A549 (cell line): ENCODE data around the gene OPA1. TPM values are rescaled to one million over a fixed set of nuclear protein-coding genes. Genes with fewer than 3 reads are reported as not detected.

Experiments
- ATAC-seq, 2 experiments: fragments of 200-7000 bp in 1 of 2; fragments of >200 bp in 1 of 2; cut with Nextera tagmentation in 1 of 2; cut with Tn5 transposase in 1 of 2; 3 replicates each; pipeline versions ENCODE4 v1.8.0 to v1.9.1; 2018 to 2020; ENCODE audit warnings: mild to moderate bottlenecking in 1 of 2, moderate library complexity in 1 of 2
- CTCF ChIA-PET: fragments of 300-600 bp; sonication (Branson Sonifier 250); formaldehyde crosslinking; extraction: SDS; loops from one replicate; lab custom pipeline; 2021; ENCODE audit warnings: antibody characterized with exemption, inconsistent platforms; lab: Yijun Ruan, JAX
- POLR2A ChIA-PET: fragments of 350-600 bp; formaldehyde crosslinking; extraction: SDS; loops from one replicate; lab custom pipeline; 2021; ENCODE audit warnings: antibody characterized with exemption, inconsistent platforms; lab: Yijun Ruan, JAX
- DNase-seq, 2 experiments: peaks; one replicate each; pipeline versions ENCODE4 v3.0.0 to v3.0.0-alpha.2; 2011 to 2016; ENCODE audit warnings: low read depth in 1 of 2, low spot score in 1 of 2
- FAIRE-seq: peaks from 2 replicates; lab custom pipeline; 2011; peaks lifted over from hg19 to GRCh38; lab: Jason Lieb, UNC
- H3K27ac ChIP-seq, 2 experiments: fragments of >200 bp; sonication (Bioruptor Twin); formaldehyde crosslinking; 3 replicates each; pipeline ENCODE4 v1.5.1; 2016 to 2017
- H3K4me1 ChIP-seq: fragments of >200 bp; sonication (Bioruptor Twin); formaldehyde crosslinking; 3 replicates; pipeline ENCODE4 v1.6.1; 2016
- H3K4me2 ChIP-seq: fragments of >200 bp; sonication (Bioruptor Twin); formaldehyde crosslinking; 3 replicates; pipeline ENCODE4 v1.6.1; 2016
- H3K4me3 ChIP-seq: fragments of >200 bp; sonication (Bioruptor Twin); formaldehyde crosslinking; 3 replicates; pipeline ENCODE4 v1.5.1; 2016
- H3K9me3 ChIP-seq: fragments of >200 bp; sonication (Bioruptor Twin); formaldehyde crosslinking; 3 replicates; pipeline ENCODE4 v1.6.1; 2016
- CEBPB ChIP-seq, 2 experiments: fragments of >200 bp in 1 of 2; sonication (Bioruptor Twin) in 1 of 2; formaldehyde crosslinking in 1 of 2; IDR thresholded peaks; 2 replicates each; pipeline ENCODE4 v1.6.1; 2012 to 2016
- EHF ChIP-seq: fragments of 250-450 bp; sonication (Bioruptor Pico); IDR thresholded peaks from 2 replicates; pipeline ENCODE4 v1.5.0; 2020; ENCODE audit warnings: mild to moderate bottlenecking
- EHMT2 ChIP-seq: fragments of 200-600 bp; sonication (generic); IDR thresholded peaks from 2 replicates; pipeline ENCODE4 v1.6.1; 2016; ENCODE audit warnings: antibody characterized with exemption, low read depth, mild to moderate bottlenecking, moderate library complexity
- FOSB ChIP-seq: fragments of 250-450 bp; sonication (Bioruptor Pico); IDR thresholded peaks from 2 replicates; pipeline ENCODE4 v1.5.0; 2020; ENCODE audit warnings: mild to moderate bottlenecking, moderate library complexity
- HOXA7 ChIP-seq: fragments of 250-450 bp; sonication (Bioruptor Pico); IDR thresholded peaks from 2 replicates; pipeline ENCODE4 v1.5.0; 2020; ENCODE audit warnings: mild to moderate bottlenecking, moderate library complexity
- HOXB13 ChIP-seq: fragments of 250-450 bp; sonication (Bioruptor Pico); IDR thresholded peaks from 2 replicates; pipeline ENCODE4 v1.5.0; 2020; ENCODE audit warnings: low read depth, mild to moderate bottlenecking, moderate library complexity
- HOXB5 ChIP-seq: fragments of 250-450 bp; sonication (Bioruptor Pico); IDR thresholded peaks from 2 replicates; pipeline ENCODE4 v1.5.0; 2020; ENCODE audit warnings: mild to moderate bottlenecking, moderate library complexity
- JUN ChIP-seq, 2 experiments: fragments of >200 bp; sonication (Bioruptor Twin); formaldehyde crosslinking; IDR thresholded peaks; 2 replicates in 1 of 2; 3 replicates in 1 of 2; pipeline ENCODE4 v1.6.1; 2016 to 2017
- MYC ChIP-seq: IDR thresholded peaks from 2 replicates; pipeline ENCODE4 v1.6.1; 2012; ENCODE audit warnings: mild to moderate bottlenecking, inconsistent platforms, low read length, improper control_type of control experiment, borderline replicate concordance
- POLR2A ChIP-seq: IDR thresholded peaks from 2 replicates; pipeline ENCODE4 v1.6.1; 2012; ENCODE audit warnings: mild to moderate bottlenecking, low read length
- RFX5 ChIP-seq: fragments of 450-650 bp; IDR thresholded peaks from 2 replicates; pipeline ENCODE4 v1.7.1; 2014; ENCODE audit warnings: antibody characterized with exemption, mild to moderate bottlenecking, moderate library complexity
- TFCP2L1 ChIP-seq: fragments of 250-450 bp; sonication (Bioruptor Pico); IDR thresholded peaks from 2 replicates; pipeline ENCODE4 v1.5.0; 2021; ENCODE audit warnings: mild to moderate bottlenecking
- TP53 ChIP-seq: fragments of 250-450 bp; sonication (Bioruptor Pico); IDR thresholded peaks from 2 replicates; pipeline ENCODE4 v1.5.0; 2021; ENCODE audit warnings: mild to moderate bottlenecking, moderate library complexity
- ZC3H11A ChIP-seq: fragments of 450-650 bp; IDR thresholded peaks from 2 replicates; pipeline ENCODE4 v1.6.1; 2014; ENCODE audit warnings: antibody characterized with exemption, mild to moderate bottlenecking
- ZNF302 ChIP-seq: fragments of 250-450 bp; sonication (Bioruptor Pico); IDR thresholded peaks from 2 replicates; pipeline ENCODE4 v1.9.0; 2021; ENCODE audit warnings: inconsistent platforms, mild to moderate bottlenecking, moderate library complexity
- WGBS: methylation state at CpG from one replicate; pipeline ENCODE4 v1.1.6; 2017; ENCODE audit errors: missing lambda C conversion rate; 5-methylcytosine and 5-hydroxymethylcytosine counted together
- polyA plus RNA-seq, 4 experiments: library from polyadenylated mRNA; depleted of rRNA in 3 of 4; stranded (reverse); fragments of >200 nt; fragmentation: RNase III in 1 of 4; extraction: RNeasy Plus Mini Kit Qiagen cat#74134 plus additional on column Dnase treatment in 1 of 4; gene quantifications; 2 replicates in 3 of 4; 3 replicates in 1 of 4; pipeline ENCODE4 v1.2.3, GENCODE V29; 2011 to 2017
- TF ChIP-seq, protein P1 (sequence below): IDR thresholded peaks from 2 replicates; pipeline ENCODE4 v1.6.1; 2012
- TF ChIP-seq, protein P2 (sequence below): fragments of 200-600 bp; sonication (generic); IDR thresholded peaks from 2 replicates; pipeline ENCODE4 v1.6.1; 2016; ENCODE audit warnings: antibody characterized with exemption, mild to moderate bottlenecking, moderate library complexity
- TF ChIP-seq, protein P3 (sequence below): fragments of >200 bp; sonication (Bioruptor Twin); formaldehyde crosslinking; IDR thresholded peaks from 3 replicates; pipeline ENCODE4 v1.6.1; 2016

The OPA1 gene
- polyA plus RNA-seq, 2 of the 4 experiments (the other 2 are of a cell fraction), result 31.7 to 54.4 TPM

DNA sequence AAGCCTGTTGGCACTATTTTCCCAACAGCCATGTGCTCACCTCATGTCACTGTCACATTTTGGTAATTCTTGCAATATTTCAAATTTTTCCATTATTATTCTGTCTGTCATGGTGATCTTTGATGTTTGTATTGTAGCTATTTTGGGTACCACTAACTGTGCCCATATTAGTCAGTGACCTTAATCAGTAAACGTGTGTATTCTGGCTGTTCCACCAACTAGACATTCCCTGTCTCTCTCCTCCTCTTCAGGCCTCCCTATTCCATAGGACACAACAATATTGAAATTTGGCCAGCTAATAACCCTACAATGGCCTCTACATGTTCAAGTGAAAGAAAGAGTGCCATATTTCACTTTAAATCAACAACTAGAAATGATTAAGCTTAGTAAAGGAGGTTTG lies 88.6 kb downstream of the OPA1 start:
- FAIRE-seq (no peak), DNase-seq (no peak), ATAC-seq (no peak)
- no peak overlapping the region for H3K4me2 ChIP-seq
- H3K4me3 ChIP-seq, result no peak overlapping the region
- no peak overlapping the region for H3K27ac ChIP-seq
- ChIA-PET CTCF (no interaction called here), POLR2A (no interaction called here)
- H3K9me3 ChIP-seq, result no peaks in the 10 kb centered on the region
- 85% methylated on average over 1 of the region's 1 CpG for WGBS
- TF ChIP-seq HOXB13, result no peak
- no peak for TF ChIP-seq EHF (CRISPR knock-in tag)
- TF ChIP-seq, protein P1, sequence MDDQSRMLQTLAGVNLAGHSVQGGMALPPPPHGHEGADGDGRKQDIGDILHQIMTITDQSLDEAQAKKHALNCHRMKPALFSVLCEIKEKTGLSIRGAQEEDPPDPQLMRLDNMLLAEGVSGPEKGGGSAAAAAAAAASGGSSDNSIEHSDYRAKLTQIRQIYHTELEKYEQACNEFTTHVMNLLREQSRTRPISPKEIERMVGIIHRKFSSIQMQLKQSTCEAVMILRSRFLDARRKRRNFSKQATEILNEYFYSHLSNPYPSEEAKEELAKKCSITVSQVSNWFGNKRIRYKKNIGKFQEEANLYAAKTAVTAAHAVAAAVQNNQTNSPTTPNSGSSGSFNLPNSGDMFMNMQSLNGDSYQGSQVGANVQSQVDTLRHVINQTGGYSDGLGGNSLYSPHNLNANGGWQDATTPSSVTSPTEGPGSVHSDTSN, result no peak
- no peak for TF ChIP-seq ZNF302 (CRISPR knock-in tag)
- no peak for TF ChIP-seq ZC3H11A
- TF ChIP-seq TP53 (CRISPR knock-in tag), result no peak
- TF ChIP-seq HOXA7 (CRISPR knock-in tag), result no peak
- no peak for TF ChIP-seq EHMT2
- TF ChIP-seq RFX5, result no peak
- H3K4me1 ChIP-seq, result peaks cover 6% of the 10 kb centered on the region; the same call in 2 of the 3 replicates

- ChIA-PET POLR2A (no interaction called here), CTCF (interaction anchor here (0.7 to 1.1 kb wide), 2 partner anchors 629 to 787 kb away, joined by 3 read pairs; no protein-coding TSS in a partner anchor)
- no peaks in the 10 kb centered on the region for H3K9me3 ChIP-seq
- TF ChIP-seq CEBPB (IDR thresholded peaks at IDR 0.05) (no peak), FOSB (CRISPR knock-in tag) (no peak), HOXB5 (CRISPR knock-in tag) (no peak)
- TF ChIP-seq, protein P1, result no peak
- TF ChIP-seq, protein P2, sequence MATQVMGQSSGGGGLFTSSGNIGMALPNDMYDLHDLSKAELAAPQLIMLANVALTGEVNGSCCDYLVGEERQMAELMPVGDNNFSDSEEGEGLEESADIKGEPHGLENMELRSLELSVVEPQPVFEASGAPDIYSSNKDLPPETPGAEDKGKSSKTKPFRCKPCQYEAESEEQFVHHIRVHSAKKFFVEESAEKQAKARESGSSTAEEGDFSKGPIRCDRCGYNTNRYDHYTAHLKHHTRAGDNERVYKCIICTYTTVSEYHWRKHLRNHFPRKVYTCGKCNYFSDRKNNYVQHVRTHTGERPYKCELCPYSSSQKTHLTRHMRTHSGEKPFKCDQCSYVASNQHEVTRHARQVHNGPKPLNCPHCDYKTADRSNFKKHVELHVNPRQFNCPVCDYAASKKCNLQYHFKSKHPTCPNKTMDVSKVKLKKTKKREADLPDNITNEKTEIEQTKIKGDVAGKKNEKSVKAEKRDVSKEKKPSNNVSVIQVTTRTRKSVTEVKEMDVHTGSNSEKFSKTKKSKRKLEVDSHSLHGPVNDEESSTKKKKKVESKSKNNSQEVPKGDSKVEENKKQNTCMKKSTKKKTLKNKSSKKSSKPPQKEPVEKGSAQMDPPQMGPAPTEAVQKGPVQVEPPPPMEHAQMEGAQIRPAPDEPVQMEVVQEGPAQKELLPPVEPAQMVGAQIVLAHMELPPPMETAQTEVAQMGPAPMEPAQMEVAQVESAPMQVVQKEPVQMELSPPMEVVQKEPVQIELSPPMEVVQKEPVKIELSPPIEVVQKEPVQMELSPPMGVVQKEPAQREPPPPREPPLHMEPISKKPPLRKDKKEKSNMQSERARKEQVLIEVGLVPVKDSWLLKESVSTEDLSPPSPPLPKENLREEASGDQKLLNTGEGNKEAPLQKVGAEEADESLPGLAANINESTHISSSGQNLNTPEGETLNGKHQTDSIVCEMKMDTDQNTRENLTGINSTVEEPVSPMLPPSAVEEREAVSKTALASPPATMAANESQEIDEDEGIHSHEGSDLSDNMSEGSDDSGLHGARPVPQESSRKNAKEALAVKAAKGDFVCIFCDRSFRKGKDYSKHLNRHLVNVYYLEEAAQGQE, result no peak
- H3K4me1 ChIP-seq, result peaks cover 13% of the 10 kb centered on the region
- ATAC-seq (no peak), DNase-seq (no peak), FAIRE-seq (no peak)
- WGBS, result 45% methylated on average over 4 of the region's 4 CpGs
- H3K4me2 ChIP-seq, result peak overlapping the region; percentile 33; the same call in 2 of the 3 replicates
- no peak overlapping the region for H3K27ac ChIP-seq
- no peak overlapping the region for H3K4me3 ChIP-seq
Measured at GRCh38 chr3:193686665-193687483, 93.9 kb downstream of the OPA1 start.

DNA sequence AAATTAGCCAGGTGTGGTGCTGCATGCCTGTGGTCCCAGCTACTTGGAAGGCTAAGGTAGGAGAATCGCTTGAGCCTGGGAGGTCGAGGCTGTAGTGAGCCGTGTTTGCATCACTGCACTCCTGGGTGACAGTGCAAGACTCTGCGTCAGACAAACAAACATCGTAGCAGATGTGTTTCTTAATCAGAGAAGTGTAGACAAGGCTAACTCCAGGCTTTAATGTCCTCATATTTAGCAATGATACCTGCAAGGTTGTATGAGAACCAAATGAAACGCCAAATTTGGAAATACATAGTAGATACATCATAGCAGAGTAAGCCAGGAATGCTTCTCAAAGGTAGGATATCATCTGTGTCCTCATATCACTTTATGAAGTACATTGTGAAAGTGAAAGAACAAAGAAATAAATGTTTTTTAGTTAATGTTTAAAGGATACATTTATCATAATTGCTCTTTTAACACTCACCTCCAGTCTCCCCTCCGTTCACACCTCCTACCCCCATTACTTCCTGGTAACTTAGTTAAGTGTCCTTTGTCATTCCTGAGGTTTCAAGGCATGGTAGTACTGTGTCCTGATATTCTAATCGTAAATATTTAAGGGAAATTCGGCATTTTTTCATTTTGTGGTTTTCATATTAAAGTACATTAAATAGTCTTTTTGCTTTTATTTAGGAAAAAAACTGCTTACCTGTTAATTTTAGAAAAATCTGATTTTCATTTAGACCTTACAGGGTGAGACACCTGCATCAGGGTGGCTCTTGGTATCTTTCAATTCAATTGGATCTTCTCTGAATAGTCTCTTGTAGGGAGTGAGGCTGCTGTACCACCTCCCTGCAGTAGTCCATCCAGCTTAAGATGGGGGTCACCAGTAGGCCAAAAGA lies 96.1 kb downstream of the OPA1 start:
- FAIRE-seq, result no peak
- TF ChIP-seq CEBPB (IDR thresholded peaks at IDR 0.05) (no peak), MYC (no peak), HOXB5 (CRISPR knock-in tag) (no peak), ZC3H11A (no peak), POLR2A (no peak), JUN (IDR thresholded peaks at IDR 0.05) (no peak), HOXA7 (CRISPR knock-in tag) (no peak), TFCP2L1 (CRISPR knock-in tag) (no peak)
- TF ChIP-seq, protein P3, sequence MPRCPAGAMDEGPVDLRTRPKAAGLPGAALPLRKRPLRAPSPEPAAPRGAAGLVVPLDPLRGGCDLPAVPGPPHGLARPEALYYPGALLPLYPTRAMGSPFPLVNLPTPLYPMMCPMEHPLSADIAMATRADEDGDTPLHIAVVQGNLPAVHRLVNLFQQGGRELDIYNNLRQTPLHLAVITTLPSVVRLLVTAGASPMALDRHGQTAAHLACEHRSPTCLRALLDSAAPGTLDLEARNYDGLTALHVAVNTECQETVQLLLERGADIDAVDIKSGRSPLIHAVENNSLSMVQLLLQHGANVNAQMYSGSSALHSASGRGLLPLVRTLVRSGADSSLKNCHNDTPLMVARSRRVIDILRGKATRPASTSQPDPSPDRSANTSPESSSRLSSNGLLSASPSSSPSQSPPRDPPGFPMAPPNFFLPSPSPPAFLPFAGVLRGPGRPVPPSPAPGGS, result no peak
- TF ChIP-seq, all 56 proteins: peak for 0
- ATAC-seq (no peak), DNase-seq (no peak)
- ChIA-PET CTCF (no interaction called here), POLR2A (no interaction called here)
- Histone ChIP-seq H3K4me2 (no peak overlapping the region), H3K9me3 (no peaks in the 10 kb centered on the region), H3K4me1 (peaks cover 13% of the 10 kb centered on the region), H3K27ac (no peak overlapping the region), H3K4me3 (no peak overlapping the region)
- whole genome bisulfite sequencing, result 88% methylated on average over 9 of the region's 9 CpGs
